HG03064 (cell line): Measurements from ENCODE around the gene KLRK1.
A peak's percentile ranks its signal among the peaks of the same experiment; 100 is the strongest.
"Not testable (repeated sequence)": the region's sequence is repeated elsewhere in the genome, so short reads cannot be mapped to it uniquely, and the experiment has no call there.

Experiments used
- ATAC-seq: cut with Tn5 transposase; IDR thresholded peaks from one replicate; pipeline ENCODE4 v1.9.1; 2021; ENCODE audit warnings: low read depth; ENCODE audit not compliant: unreplicated experiment

Gene KLRK1

GRCh38 chr12:10390991-10391390 is 1.1 kb upstream of the KLRK1 start:
- not testable (repeated sequence) for ATAC-seq

GRCh38 chr12:10388624-10389413 is 1.0 kb downstream of the KLRK1 start:
- ATAC-seq, result no peak

GRCh38 chr12:10387498-10387897 is 2.3 kb downstream of the KLRK1 start:
- ATAC-seq, result not testable (repeated sequence)

GRCh38 chr12:10386857-10387256 is 3.0 kb downstream of the KLRK1 start:
- ATAC-seq, result no peak

- no peak for ATAC-seq
Observed at GRCh38 chr12:10385166-10385613, 4.7 kb downstream of the KLRK1 start.

- no peak for ATAC-seq
Observed at GRCh38 chr12:10384191-10384590, 5.7 kb downstream of the KLRK1 start.

- ATAC-seq, result no peak
Observed at GRCh38 chr12:10381928-10382628, 7.8 kb downstream of the KLRK1 start.

- ATAC-seq, result not testable (repeated sequence)
Observed at GRCh38 chr12:10378737-10379136, 11.1 kb downstream of the KLRK1 start.

- no peak for ATAC-seq
Observed at GRCh38 chr12:10374624-10375018, 15.2 kb downstream of the KLRK1 start.

- no peak for ATAC-seq
Observed at GRCh38 chr12:10372559-10372958, 17.3 kb downstream of the KLRK1 start.

GRCh38 chr12:10371893-10372535 is 17.8 kb downstream of the KLRK1 start:
- ATAC-seq, result not testable (repeated sequence)

- no peak for ATAC-seq
Observed at GRCh38 chr12:10369557-10370415, 20.1 kb downstream of the KLRK1 start.

GRCh38 chr12:10368206-10369171 is 21.4 kb downstream of the KLRK1 start:
- no peak for ATAC-seq

- not testable (repeated sequence) for ATAC-seq
Observed at GRCh38 chr12:10367714-10368113, 22.1 kb downstream of the KLRK1 start.

- ATAC-seq, result no peak
Observed at GRCh38 chr12:10366875-10367274, 23.0 kb downstream of the KLRK1 start.

GRCh38 chr12:10365696-10366405 is 24.0 kb downstream of the KLRK1 start:
- ATAC-seq, result no peak

GRCh38 chr12:10364815-10365622 is 24.8 kb downstream of the KLRK1 start:
- ATAC-seq, result peak; percentile 49
